Uterus (tissue), 4 donors: ENCODE measurements around the gene TMEM94. TPM values are rescaled to one million over a fixed set of nuclear protein-coding genes. Genes with fewer than 3 reads are reported as not detected.
"Not testable (repeated sequence)": the region's sequence is repeated elsewhere in the genome, so short reads cannot be mapped to it uniquely, and the experiment has no call there.

Experiments
- DNase-seq, 2 donors: peaks; one replicate each; pipeline ENCODE4 v3.0.0-alpha.2; 2019 to 2020
- H3K27ac ChIP-seq, 2 donors: fragments of 200-600 bp; sonication (generic); 1 replicate in 1 of 2; 2 replicates in 1 of 2; pipeline ENCODE4 v1.5.1; 2016 to 2018
- H3K27me3 ChIP-seq, 2 donors: fragments of 200-600 bp; sonication (generic); one replicate each; pipeline ENCODE4 v1.5.1; 2018 to 2019; ENCODE audit warnings: control low read depth in 1 of 2
- H3K36me3 ChIP-seq, 2 donors: fragments of 200-600 bp; sonication (generic); one replicate each; pipeline ENCODE4 v1.5.1; 2019; ENCODE audit warnings: control low read depth in 1 of 2
- H3K4me1 ChIP-seq, 2 donors: fragments of 200-600 bp; sonication (generic); one replicate each; pipeline ENCODE4 v1.5.1; 2018 to 2019; ENCODE audit warnings: control low read depth in 1 of 2
- H3K4me3 ChIP-seq, 2 donors: fragments of 200-600 bp; sonication (generic); 1 replicate in 1 of 2; 2 replicates in 1 of 2; pipeline ENCODE4 v1.5.1; 2018 to 2019; ENCODE audit warnings: mild to moderate bottlenecking in 1 of 2
- H3K9me3 ChIP-seq, 2 donors: fragments of 200-600 bp; sonication (generic); one replicate each; pipeline ENCODE4 v1.5.1; 2019; ENCODE audit warnings: control low read depth in 1 of 2
- CTCF ChIP-seq, 4 experiments: fragments of 200-600 bp in 2 of 4; fragments of 450-650 bp in 2 of 4; sonication (generic) in 2 of 4; IDR thresholded peaks; one replicate each; pipeline ENCODE4 v1.5.1; 2016 to 2019; ENCODE audit warnings: antibody characterized with exemption in 4 of 4, mild to moderate bottlenecking in 2 of 4, moderate library complexity in 1 of 4
- POLR2A ChIP-seq, 2 donors: fragments of 450-650 bp; IDR thresholded peaks; one replicate each; pipeline ENCODE4 v1.6.1; 2016; ENCODE audit warnings: antibody characterized with exemption in 2 of 2, mild to moderate bottlenecking in 1 of 2, moderate library complexity in 1 of 2
- intact Hi-C: fragments of 100-400 bp; cut with DNase I; formaldehyde crosslinking; loops from one replicate; pipeline ENCODE4 v1.15.1; 2023; ENCODE audit warnings: low total_unique reads
- total RNA-seq, 4 donors: library from RNA; depleted of rRNA in 3 of 4; stranded (reverse); fragments of >200 nt in 3 of 4; gene quantifications; one replicate each; pipeline versions ENCODE4 v1.1.0 to v1.2.4, GENCODE V29; 2014 to 2023
- donor health status: DM: yes; HTN: yes; CAD: no.

TMEM94 gene
- total RNA-seq, 4 donors from 2014 or later = 3.8 to 91.2 (median 26.0) TPM

DNA sequence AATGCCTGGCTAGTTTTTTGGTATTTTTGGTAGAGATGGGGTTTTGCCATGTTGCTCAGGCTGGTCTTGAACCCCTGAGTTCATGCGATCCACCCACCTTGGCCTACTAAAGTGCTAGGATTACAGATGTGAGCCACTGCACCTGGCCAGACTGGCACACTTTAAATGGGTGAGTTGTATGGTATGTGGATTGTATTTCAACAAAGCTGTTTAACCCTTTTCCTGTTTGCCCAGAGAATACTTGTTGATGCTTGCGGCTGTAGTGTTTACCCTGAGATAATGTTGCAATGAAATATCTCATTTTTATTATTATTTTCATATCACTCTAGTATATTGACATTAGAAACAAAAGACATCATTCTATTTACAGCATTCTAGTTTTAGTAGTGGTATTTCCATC lies 17.1 kb upstream of the TMEM94 start:
- H3K4me3 ChIP-seq = no peak overlapping the region
- TF ChIP-seq POLR2A (IDR thresholded peaks at IDR 0.05) (no peak), CTCF (IDR thresholded peaks at IDR 0.05) (no peak)
- intact Hi-C loops = no loop called here

GRCh38 chr17:75440738-75441448 lies 15.5 kb upstream of the TMEM94 start:
- Histone ChIP-seq H3K36me3 (no peaks in the 10 kb centered on the region), H3K4me3 (no peak overlapping the region), H3K9me3 (no peaks in the 10 kb centered on the region), H3K4me1 (no peaks in the 10 kb centered on the region), H3K27me3 (no peaks in the 10 kb centered on the region), H3K27ac (peak overlapping the region; percentile 43 to 58)
- intact Hi-C loops = no loop called here
- no peak for TF ChIP-seq CTCF (IDR thresholded peaks at IDR 0.05)
- TF ChIP-seq POLR2A (IDR thresholded peaks at IDR 0.05) = no peak
- no peak for DNase-seq

More for the DNA sequence above, 17.1 kb upstream of the TMEM94 start:
- DNase-seq = no peak
- Histone ChIP-seq H3K27me3 (no peaks in the 10 kb centered on the region), H3K27ac (no peak overlapping the region), H3K4me1 (no peaks in the 10 kb centered on the region), H3K36me3 (no peaks in the 10 kb centered on the region), H3K9me3 (no peaks in the 10 kb centered on the region)

GRCh38 chr17:75442168-75443103 lies 14.0 kb upstream of the TMEM94 start:
- Histone ChIP-seq H3K27me3 (no peaks in the 10 kb centered on the region), H3K4me3 (no peak overlapping the region), H3K36me3 (no peaks in the 10 kb centered on the region), H3K9me3 (no peaks in the 10 kb centered on the region), H3K27ac (peak overlapping the region; percentile 41 to 87), H3K4me1 (no peaks in the 10 kb centered on the region)
- TF ChIP-seq POLR2A (IDR thresholded peaks at IDR 0.05) = no peak
- no peak for TF ChIP-seq CTCF (IDR thresholded peaks at IDR 0.05)
- no peak for DNase-seq
- intact Hi-C loops = no loop called here

GRCh38 chr17:75445296-75445695 lies 11.1 kb upstream of the TMEM94 start:
- H3K27ac ChIP-seq = peak overlapping the region; percentile 85 to 87
- TF ChIP-seq CTCF (IDR thresholded peaks at IDR 0.05) (no peak), POLR2A (IDR thresholded peaks at IDR 0.05) (no peak)

GRCh38 chr17:75445896-75446295 lies 10.5 kb upstream of the TMEM94 start:
- H3K36me3 ChIP-seq, H3K4me3 ChIP-seq, intact Hi-C loops, H3K4me1 ChIP-seq, DNase-seq, H3K9me3 ChIP-seq, H3K27me3 ChIP-seq: not testable (repeated sequence)
- H3K27ac ChIP-seq = peak overlapping the region in 1 of 2 donors; percentile 85

More at GRCh38 chr17:75445296-75445695, 11.1 kb upstream of the TMEM94 start:
- H3K4me1 ChIP-seq = no peaks in the 10 kb centered on the region
- no peaks in the 10 kb centered on the region for H3K9me3 ChIP-seq
- no peaks in the 10 kb centered on the region for H3K27me3 ChIP-seq
- DNase-seq = no peak
- intact Hi-C loops = no loop called here
- no peak overlapping the region for H3K4me3 ChIP-seq
- H3K36me3 ChIP-seq = no peaks in the 10 kb centered on the region
